HPDE6-E6E7 (cell line): ENCODE results near the gene FANCC.
"Not testable (repeated sequence)": the region's sequence is repeated elsewhere in the genome, so short reads cannot be mapped to it uniquely, and the experiment has no call there.

ENCODE experiments used
- DNase-seq: peaks from one replicate; pipeline ENCODE4 v3.0.0; 2011; ENCODE audit warnings: missing footprints; ENCODE audit errors: extremely low spot score

The FANCC gene

DNA sequence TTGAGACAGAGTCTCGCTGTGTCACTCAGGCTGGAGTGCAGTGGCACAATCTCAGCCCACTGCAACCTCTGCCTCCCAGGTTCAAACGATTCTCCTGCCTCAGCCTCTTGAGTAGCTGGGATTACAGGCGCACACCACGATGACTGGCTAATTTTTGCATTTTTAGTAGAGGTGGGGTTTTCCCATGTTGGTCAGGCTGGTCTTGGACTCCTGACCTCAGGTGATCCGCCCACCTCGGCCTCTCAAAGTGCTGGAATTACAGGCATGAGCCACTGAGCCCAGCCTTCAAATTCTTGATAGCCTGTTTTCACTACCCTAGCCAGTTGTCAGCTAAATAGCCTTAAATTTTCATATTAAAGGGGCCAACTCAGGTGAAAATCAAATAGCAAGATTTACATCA, 11.6 kb upstream of the FANCC start:
- DNase-seq, result not testable (repeated sequence)

DNA sequence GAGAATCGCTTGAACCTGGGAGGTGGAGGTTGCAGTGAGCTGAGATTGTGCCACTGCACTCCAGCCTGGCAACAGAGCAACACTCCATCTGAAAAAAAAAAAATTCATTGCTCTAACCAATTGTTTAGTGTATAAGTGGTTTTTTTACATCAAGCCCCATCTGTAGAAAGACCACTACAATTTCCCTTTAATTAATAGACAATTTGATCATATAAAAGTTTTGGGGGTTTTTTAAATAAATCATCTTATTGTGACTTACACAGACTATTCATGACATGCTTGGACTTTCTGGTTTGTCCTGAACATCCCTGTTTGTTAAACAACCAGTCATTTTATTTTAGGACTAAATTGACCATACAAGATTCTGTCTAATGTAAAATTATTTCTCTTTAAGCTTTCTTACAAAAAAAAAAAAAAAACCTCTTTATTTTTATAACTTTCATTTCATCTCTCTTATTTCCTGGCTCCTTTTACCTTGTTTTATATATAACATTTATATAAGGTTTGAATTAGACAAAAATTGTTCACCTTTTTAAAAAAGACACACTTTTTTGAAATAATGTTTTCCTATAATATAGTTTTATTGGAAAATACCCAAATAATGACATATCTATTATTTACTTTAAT, 9.8 kb upstream of the FANCC start:
- no peak for DNase-seq

DNA sequence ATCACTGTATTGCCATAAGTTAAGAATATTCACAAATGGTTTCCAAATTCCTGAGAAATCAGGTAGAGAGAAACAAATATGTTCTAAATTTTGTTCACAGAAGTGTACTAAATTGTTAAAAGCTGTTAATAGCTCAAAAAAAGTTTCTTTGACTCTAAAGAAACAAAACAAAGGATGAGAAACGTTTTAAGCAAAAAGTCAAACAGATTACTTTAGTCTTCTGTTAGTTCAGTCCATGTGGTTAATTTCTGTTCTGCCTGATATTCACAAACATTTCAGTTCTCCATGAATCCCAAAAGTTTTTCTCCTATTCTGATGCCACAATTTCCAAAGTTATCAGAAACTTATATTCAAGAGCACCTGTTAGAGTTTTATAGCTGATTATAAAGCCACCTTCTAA, 7.7 kb upstream of the FANCC start:
- DNase-seq, result no peak

DNA sequence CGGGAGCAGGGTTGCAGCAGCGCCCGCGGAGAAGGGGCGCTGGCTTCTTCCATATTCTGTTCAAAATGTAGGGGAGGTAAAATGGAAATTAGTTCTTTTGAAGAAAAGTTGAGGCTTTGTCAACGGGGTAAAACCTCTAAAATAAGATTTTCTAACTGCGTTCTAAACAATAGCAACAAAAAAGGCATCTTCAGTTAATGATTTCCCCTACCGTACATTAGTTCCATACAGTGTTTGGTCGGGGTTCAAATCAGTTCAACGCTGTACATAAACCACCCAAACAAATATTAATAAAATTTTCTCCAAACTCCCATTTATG, 343 bp upstream of the FANCC start:
- no peak for DNase-seq

DNA sequence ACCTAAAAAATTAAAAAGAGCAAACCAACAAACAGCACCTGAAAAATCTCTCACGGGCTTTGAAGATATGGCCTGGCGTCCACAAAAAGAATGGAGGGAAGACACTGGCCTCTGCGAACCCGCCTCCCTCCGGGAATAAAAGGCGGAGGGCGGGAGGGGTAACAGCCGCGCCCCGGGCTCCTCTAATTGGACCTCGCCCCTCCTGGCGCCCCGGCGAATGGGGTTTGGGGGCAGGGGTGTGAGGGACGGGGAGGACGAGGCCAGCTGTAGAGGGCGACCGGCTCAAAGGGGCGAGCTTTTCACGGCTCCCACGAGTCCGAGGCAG, 753 bp downstream of the FANCC start:
- DNase-seq, result peak; percentile 74

DNA sequence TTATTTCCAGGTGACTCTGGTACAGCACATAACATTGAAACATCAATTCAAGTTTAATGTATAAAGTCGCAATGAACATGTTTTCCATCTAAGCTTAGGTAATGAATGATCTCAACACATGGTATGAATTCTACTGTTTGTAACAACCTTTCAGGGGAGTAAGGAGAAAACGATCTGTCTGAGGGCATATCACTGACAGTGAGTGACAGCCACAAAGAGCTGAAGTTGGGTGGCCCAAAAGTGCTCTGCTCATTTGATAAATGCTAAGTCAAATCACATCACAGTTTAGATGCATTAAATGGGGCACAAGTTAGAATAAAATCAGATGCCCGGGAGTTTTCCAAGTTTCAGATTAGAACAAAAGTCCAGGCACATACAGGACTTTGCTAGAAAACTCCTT, 1.2 kb downstream of the FANCC start:
- no peak for DNase-seq

DNA sequence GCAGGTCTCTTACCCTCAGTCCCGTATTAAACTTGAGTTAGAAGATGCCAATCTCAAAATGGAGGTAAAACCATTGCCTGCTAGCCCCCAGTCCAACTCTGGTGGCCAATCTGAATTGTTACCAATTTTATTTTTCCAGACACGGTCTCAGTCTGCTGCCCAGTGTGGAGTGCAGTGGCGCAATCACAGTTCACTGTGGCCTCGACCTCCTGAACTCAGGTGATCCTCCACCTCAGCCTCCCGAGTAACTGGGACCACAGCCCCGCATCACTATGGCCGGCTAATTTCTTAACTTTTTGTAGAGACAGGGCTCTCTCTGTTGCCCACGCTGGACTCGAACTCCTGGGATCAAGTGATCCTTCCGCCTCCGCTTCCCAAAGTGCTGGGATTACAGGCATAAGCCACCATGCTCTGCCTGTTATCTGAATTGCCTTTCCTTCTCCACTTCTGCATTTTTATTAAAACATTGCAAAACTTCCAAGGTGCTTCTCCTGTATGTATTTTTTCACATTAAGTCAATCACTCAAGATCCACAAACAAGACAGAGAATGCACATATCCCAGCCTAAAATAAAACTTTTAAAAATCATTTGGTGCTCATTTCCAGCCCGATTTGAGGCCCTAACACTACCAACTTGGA, 2.3 kb downstream of the FANCC start:
- no peak for DNase-seq

DNA sequence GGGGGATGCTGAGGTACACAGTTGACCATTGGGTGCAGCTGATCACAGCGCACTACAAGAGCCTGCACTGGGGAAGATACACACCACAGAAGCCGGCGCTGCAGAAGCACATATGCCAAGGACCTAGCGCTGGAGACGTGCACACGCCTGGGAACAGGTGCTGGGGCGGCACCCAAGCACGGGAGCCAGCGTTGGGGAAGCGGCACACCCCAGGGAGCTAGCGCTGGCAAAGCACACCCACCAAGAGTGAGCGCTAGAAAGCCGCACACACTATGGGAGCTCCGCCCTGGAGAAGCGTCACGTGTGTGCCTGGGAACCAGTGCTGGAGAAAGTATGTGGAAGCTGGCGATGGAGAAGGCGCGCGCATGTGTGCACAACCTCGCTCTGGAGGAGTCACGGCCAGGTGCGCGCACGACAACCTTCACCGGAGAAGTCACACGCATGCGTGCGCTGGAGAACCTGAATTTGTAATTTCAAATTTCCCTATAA, 4.5 kb downstream of the FANCC start:
- peak; percentile 60 for DNase-seq

DNA sequence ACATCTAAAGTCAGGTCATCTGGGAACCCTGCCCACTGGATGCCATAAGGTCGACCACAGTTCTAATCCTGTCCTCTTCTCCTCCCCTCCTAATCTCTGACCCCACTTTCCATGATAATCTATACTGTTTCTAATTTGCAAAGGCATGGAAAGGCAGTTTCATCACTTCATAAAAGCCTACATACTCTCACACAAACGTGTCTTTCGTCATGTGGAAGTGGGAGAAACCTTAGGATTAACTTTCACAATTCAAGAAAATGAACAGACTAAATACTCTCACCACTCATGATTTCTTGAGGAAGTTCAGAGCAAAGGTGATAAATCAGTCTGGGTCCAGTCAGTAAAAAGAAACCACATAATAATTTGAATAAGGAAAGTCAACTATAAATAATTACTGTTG, 5.5 kb downstream of the FANCC start:
- DNase-seq, result no peak

DNA sequence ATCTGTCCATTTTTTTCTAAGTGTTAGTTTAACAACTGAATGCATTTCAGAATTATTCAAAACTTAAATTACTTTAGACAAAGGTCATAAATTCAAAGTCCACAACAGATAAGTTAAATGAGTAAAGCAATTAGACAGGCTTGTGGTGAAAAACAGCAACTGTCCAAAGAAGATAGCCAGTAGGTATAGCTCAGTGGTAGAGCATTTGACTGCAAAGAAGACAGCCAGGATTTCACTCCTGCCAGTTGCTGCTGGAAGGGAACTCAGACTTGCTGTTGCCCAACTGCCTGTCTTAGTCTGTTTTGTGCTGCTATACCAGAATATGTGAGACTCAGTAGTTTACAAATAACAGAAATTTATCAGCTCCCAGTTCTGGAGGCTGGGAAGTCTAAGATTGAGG, 10.0 kb downstream of the FANCC start:
- no peak for DNase-seq

DNA sequence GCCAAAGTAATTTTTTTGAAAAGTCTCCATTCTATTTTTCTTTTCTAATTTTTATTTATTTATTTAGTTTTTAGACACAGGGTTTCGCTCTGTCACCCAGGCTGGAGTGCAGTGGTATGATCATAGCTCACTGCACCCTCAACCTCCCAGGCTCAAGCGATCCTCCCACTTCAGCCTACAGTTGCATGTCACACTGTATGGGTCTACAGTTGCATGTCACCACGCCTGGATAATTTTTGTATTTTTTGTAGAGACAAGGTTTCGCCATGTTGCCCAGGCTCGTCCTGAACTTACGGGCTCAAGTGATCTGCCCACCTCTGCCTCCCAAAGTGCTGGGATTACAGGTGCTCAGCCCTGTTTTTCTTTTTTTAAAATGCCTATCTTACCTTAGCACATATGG, 10.7 kb downstream of the FANCC start:
- DNase-seq, result no peak

DNA sequence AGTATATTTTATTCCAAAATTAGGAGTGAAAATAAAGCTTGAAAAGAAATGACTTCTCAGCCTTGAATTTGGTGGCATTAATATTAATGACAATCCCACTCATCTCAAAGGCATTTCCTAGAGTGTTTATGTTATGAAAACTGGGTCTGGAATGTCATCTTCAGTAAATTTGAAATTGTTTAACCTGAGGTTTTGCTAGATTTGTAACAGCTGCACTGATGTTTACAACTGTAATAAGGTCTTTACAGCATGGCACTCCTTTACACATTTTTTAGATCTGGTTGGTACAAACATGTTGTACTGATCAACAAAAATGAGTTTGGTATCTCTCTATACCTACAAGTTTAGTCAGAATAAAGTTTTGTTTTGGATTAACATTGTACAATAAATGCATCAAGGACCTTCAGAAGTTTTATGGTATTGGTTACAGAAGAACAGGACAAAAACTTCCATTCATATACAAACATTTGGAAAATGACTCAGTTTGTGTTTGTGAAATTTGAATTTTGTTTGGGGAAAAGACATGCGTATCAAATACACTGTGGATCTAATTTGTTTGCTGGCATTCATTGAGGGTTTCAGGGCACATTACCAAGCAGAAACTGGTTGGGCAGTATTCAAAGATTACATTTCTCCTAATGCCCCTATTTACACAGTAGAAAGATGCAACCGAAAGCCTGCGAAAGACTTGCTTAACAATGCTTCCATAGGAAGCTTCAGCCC, 11.6 kb downstream of the FANCC start:
- no peak for DNase-seq

DNA sequence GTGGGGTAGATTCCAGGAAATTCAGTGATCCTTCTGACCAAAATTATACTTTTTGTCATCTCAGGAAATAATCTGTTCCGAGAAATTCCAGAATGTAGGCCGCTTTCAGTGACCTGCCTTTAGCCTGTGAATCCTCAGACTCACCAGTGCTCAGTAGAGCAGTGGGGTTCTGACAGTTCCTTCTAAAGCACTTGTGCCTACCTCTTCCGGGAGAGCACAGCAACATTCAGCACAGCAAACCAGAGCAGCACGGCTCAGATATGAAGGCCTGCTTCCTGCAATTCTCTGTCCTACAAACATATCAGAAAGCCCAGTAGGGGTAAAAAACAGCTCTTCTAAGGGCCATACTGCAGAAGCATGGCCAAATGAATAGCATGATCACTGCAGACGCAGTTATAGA, 15.0 kb downstream of the FANCC start:
- DNase-seq, result no peak

DNA sequence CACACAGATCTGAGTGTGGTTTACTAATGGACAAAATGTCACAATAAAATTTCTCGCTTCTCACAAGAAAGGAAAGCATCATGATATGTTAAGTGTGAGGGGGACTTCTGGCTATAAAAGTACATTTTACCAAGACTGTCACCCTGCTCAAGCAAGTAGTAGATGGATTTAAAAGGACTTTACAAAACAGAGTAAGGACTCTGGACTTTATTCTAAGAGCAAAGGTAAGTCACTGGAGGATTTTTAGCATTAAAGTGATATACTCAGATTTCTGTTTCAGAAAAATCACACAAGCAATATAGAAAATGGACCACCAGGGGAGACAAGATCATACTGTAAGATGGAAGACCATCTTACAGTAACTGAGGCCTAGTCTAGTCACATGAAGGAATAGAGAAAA, 19.7 kb downstream of the FANCC start:
- no peak for DNase-seq

DNA sequence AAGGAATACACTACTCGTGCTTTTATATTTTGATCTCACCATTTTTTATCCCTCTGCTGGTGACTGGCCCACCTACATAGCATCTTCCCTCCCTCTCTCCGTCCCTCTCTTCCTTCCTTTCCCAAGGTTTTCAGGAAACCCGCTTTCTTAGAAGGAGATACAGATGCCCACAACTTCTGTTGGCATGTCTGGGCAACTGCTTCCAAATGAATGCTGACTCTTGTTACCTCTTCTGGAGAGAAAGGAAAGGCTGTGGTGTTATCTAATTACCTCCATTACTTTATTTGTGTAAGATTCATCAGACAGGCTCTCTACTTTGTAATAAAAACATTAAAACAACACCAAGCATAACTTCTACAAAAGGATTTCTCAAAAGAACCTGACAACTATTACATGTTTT, 20.2 kb downstream of the FANCC start:
- no peak for DNase-seq

DNA sequence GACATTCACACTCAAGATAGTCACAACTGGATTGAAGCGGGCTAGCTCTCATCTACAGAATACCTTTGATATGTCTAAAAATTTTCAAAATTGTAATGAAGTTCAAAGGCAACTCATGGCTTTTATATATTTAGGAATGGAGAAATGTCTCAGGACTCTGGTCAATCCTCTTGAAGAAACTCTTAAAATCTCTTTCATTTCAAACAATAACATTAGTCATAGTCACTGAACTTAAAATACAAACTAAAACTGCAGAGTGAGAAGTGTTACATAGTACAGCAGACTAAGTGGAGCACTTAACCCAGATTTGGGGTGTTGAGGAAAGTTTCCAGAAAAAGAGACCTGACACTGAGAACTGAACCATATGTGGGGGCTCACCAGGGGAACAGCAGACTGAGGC, 20.7 kb downstream of the FANCC start:
- DNase-seq, result no peak

DNA sequence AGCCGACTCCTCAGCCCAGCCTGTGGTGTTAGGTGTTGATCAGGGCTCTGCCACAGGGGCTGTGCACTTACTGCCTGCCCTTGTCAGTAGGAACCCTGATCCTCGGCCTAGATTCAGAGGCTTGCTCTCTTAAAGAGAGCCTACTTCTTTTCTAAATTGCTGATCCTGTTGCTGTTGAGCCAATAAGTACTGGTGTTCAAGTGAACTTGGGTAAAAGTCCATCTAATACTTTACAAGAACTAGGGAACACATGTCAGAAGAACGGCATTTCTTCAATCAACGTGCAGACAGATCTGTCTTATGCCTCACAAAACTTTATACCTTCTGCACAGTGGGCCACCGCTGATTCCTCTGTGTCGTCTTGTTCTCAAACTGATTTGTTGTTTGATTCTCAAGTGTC, 24.2 kb downstream of the FANCC start:
- not testable (repeated sequence) for DNase-seq

DNA sequence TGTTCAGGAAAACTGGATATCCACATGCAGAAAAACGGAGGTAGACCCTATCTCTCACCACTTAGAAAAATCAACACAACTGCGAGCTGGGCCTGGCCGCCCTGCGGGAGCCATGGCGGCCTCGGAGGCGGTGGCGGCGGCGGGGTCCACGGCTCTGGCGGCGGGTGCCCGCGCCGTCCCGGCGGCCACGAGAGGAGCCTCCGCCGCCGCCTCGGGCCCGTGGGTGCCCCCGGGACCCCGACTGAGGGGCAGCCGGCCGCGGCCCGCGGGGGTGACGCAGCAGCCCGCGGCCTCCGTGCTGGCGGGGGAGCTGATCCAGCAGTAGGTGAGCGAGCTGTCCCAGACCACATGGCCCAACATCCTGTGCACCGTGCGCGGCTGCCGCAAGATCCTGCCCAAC, 25.3 kb downstream of the FANCC start:
- DNase-seq, result no peak

DNA sequence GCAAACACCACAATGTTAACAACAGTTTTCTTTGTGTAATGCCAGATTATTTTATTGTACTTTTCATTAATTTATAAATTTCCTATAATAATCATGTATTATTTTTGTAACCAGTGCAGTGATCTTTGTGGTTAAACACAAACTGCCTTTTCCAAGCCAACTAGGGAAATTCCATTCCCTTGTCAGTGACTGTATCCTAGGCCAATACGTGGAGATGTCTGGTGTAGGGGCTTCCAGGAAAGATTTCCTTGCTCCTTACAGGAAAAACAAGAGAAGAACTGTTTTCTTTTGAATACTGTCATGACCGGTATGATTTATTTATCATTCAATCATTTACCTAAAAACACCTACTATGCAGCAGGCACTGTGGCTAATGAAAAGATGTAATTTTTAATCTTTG, 31.4 kb downstream of the FANCC start:
- DNase-seq, result no peak

DNA sequence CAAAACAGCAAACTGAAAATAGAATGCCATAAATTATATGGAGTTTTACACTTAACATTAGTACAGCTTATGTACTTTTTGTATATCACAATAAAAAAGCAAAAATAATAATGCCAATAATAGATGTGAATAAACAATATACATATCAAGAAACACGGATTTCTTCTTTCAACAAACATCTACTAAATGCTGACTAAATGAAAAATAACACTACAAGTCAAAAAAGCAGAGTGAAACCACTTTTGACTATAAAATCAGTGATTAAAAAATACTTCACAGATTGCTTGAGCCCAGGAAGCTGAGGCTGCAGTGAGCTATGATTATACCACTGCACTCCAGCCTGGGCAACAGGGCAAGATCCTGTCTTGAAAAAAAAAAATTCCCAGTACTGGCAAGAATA, 32.2 kb downstream of the FANCC start:
- no peak for DNase-seq

DNA sequence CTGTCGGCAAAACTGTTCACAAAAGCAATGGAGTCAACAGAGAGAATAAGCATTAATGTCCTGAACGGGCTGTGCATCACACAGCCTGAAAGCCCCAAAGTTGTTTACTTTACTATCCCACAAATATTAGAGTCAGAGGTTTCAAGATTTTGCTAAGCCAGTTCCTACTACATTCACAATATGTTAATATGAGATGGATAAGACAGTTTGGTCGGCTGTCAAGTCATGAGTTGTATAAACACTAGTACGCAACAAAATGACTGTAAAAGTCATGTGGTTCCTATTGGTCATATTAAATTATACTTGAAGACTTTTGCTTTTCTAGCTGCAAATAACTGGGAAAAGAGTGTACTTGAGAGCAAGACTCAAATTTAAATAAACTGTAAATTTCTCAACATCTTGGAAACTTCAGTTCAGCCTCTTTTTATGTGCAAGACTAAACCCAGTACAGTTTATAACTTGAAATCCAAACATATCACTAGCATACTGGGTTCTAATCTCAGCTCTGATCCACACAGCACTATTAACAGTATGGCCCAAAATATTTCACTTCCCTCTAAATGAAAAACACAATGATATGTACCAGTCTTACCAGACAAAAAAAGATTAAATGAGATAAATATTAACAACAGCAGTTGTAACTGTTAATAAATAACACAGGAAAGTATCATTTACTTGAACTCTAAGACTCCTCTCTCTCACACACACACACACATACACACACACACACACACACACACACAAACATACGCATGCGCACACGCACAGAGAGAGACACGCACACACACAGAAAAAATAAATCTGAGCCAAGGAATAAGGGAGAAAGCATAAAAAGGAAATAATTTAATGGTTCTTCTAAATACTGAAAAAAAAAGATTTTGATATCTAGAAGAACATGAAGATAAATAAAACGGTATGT, 33.1 kb downstream of the FANCC start:
- DNase-seq, result no peak

DNA sequence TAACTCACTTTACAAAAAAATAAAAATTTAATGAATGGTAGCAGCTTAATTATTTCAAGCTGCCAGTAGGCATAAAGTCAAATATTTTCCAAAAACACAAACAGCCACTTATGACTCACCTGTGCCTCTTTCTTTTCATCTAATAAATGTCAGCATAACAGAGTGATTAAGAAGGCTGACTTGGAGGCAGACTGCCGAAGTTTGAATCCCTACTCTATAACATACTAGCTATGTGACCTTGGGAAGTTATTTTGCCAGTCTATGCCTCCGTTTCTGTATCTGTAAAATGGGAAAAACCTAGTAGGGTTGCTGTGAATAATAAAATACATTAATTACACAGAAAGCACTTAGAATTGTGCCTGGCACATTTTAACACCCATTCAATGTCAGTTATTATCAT, 33.8 kb downstream of the FANCC start:
- no peak for DNase-seq

DNA sequence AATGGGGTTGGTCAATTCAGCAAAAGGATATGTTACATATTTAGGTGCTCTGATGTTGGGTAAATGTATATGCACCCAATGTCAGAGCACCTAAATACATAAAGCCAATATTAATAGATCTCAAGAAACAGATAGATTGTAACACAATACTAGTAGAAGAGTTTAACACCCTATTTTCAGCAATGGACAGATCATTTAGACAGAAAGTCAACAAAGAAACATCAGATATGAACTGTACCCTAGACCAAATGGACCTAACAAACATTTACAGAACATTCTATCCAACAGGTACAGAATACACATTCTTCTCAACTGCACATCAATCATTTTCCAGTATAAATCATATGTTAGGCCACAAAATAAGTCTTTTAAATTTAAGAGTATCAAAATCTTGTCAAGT, 35.2 kb downstream of the FANCC start:
- DNase-seq, result no peak
